Tibial nerve (tissue), 4 donors: ENCODE data around the gene CCDC87.

Experiments used
- CTCF ChIP-seq, 5 experiments: fragments of 200-600 bp in 3 of 5; fragments of 450-650 bp in 2 of 5; sonication (generic) in 3 of 5; IDR thresholded peaks; one replicate each; pipeline ENCODE4 v1.5.1; 2016 to 2019; ENCODE audit warnings: antibody characterized with exemption in 5 of 5, mild to moderate bottlenecking in 3 of 5, moderate library complexity in 2 of 5
- EP300 ChIP-seq, 2 donors: sonication (generic); formaldehyde crosslinking; IDR thresholded peaks; one replicate each; pipeline ENCODE4 v1.6.1; 2017; ENCODE audit warnings: antibody characterized with exemption in 2 of 2, mild to moderate bottlenecking in 1 of 2
- POLR2A ChIP-seq, 2 donors: fragments of 450-650 bp; IDR thresholded peaks; one replicate each; pipeline ENCODE4 v1.6.1; 2017; ENCODE audit warnings: antibody characterized with exemption in 2 of 2, mild to moderate bottlenecking in 2 of 2, moderate library complexity in 2 of 2

GRCh38 chr11:66581261-66581660, 11.6 kb downstream of the CCDC87 start:
- TF ChIP-seq CTCF (IDR thresholded peaks at IDR 0.05) (no peak), EP300 (IDR thresholded peaks at IDR 0.05) (no peak), POLR2A (IDR thresholded peaks at IDR 0.05) (no peak)
